GM23338 (cell line): ENCODE measurements around the gene JHY. TPM values are rescaled to one million over a fixed set of nuclear protein-coding genes. Genes with fewer than 3 reads are reported as not detected.

ENCODE experiments used
- ATAC-seq: fragments of 200-7000 bp; cut with Tn5 transposase; 3 replicates; pipeline ENCODE4 v1.9.1; 2020
- DNase-seq: peaks from one replicate; pipeline ENCODE4 v3.0.0-alpha.2; 2015; ENCODE audit warnings: low spot score
- H2AFZ ChIP-seq: fragments of 200-600 bp; sonication (generic); 2 replicates; pipeline ENCODE4 v1.8.0; 2016; ENCODE audit warnings: antibody characterized with exemption, mild to moderate bottlenecking, moderate library complexity
- H3F3A ChIP-seq: fragments of 200-600 bp; sonication (generic); replicated peaks from 2 replicates; pipeline ENCODE4 v1.8.0; 2017; ENCODE audit warnings: antibody characterized with exemption, mixed run types, low read depth
- H3K27ac ChIP-seq: fragments of 200-600 bp; sonication (generic); 2 replicates; pipeline ENCODE4 v1.6.1; 2016; ENCODE audit warnings: low read depth
- H3K27me3 ChIP-seq: fragments of 200-600 bp; sonication (generic); 2 replicates; pipeline ENCODE4 v1.8.0; 2016; ENCODE audit warnings: mild to moderate bottlenecking, mixed run types, moderate library complexity; ENCODE audit not compliant: insufficient read depth
- H3K36me3 ChIP-seq: fragments of 200-600 bp; sonication (generic); 2 replicates; pipeline ENCODE4 v1.8.0; 2016; ENCODE audit warnings: mild to moderate bottlenecking; ENCODE audit not compliant: insufficient read depth
- H3K4me1 ChIP-seq: fragments of 200-600 bp; sonication (generic); 2 replicates; pipeline ENCODE4 v1.8.0; 2016; ENCODE audit warnings: mild to moderate bottlenecking, moderate library complexity; ENCODE audit not compliant: insufficient read depth
- H3K4me2 ChIP-seq: fragments of 200-600 bp; sonication (generic); 2 replicates; pipeline ENCODE4 v1.7.1; 2017; ENCODE audit warnings: mixed run types
- H3K4me3 ChIP-seq: fragments of 200-600 bp; sonication (generic); 2 replicates; pipeline ENCODE4 v1.6.1; 2016; ENCODE audit warnings: mixed run types
- H3K79me2 ChIP-seq: fragments of 200-600 bp; sonication (generic); replicated peaks from 2 replicates; pipeline ENCODE4 v1.8.0; 2017; ENCODE audit warnings: mild to moderate bottlenecking; ENCODE audit not compliant: insufficient read depth
- H3K9me2 ChIP-seq: fragments of 200-600 bp; sonication (generic); 2 replicates; pipeline ENCODE4 v1.8.0; 2017; ENCODE audit not compliant: insufficient read depth
- H4K20me1 ChIP-seq: fragments of 200-600 bp; sonication (generic); replicated peaks from 2 replicates; pipeline ENCODE4 v1.8.0; 2017; ENCODE audit warnings: mild to moderate bottlenecking; ENCODE audit not compliant: insufficient read depth
- H3K27ac Mint-ChIP-seq: 2 replicates; pipeline ENCODE4 v1.8.0; 2020; ENCODE audit warnings: inconsistent platforms, mild to moderate bottlenecking, moderate library complexity, mixed read lengths
- H3K27me3 Mint-ChIP-seq: 3 replicates; pipeline ENCODE4 v1.8.0; 2022; ENCODE audit warnings: low read depth, mild to moderate bottlenecking, moderate library complexity, mixed read lengths, inconsistent platforms; ENCODE audit not compliant: insufficient read depth, poor library complexity
- H3K36me3 Mint-ChIP-seq: 3 replicates; pipeline ENCODE4 v1.8.0; 2021; ENCODE audit warnings: low read depth, mild to moderate bottlenecking, inconsistent platforms, moderate library complexity, mixed read lengths
- H3K4me1 Mint-ChIP-seq: 3 replicates; pipeline ENCODE4 v1.8.0; 2020; ENCODE audit warnings: mild to moderate bottlenecking, inconsistent platforms, mixed read lengths
- H3K4me3 Mint-ChIP-seq: 3 replicates; pipeline ENCODE4 v1.8.0; 2021; ENCODE audit warnings: moderate library complexity, mild to moderate bottlenecking, inconsistent platforms, mixed read lengths
- H3K9me3 Mint-ChIP-seq: 3 replicates; pipeline ENCODE4 v1.8.0; 2020; ENCODE audit warnings: moderate library complexity, mild to moderate bottlenecking, inconsistent platforms, mixed read lengths
- CREB1 ChIP-seq: fragments of 250-450 bp; sonication (Bioruptor Pico); IDR thresholded peaks from 2 replicates; pipeline ENCODE4 v1.5.0; 2020; ENCODE audit warnings: low read depth, mild to moderate bottlenecking, moderate library complexity
- CTCF ChIP-seq, 2 experiments: fragments of 200-600 bp in 1 of 2; sonication (generic) in 1 of 2; conservative IDR thresholded peaks; 2 replicates each; pipeline versions ENCODE4 v1.5.1 to v1.6.1; 2016 to 2017; ENCODE audit warnings: antibody characterized with exemption in 2 of 2, low read depth in 2 of 2, mild to moderate bottlenecking in 2 of 2, moderate library complexity in 1 of 2
- ETS1 ChIP-seq: IDR thresholded peaks from 2 replicates; pipeline ENCODE4 v1.6.1; 2016; ENCODE audit warnings: antibody characterized with exemption
- EZH2 ChIP-seq: fragments of 200-600 bp; sonication (generic); IDR thresholded peaks from one replicate; pipeline ENCODE4 v1.8.0; 2017; ENCODE audit warnings: antibody characterized with exemption, mild to moderate bottlenecking, low read depth; ENCODE audit not compliant: unreplicated experiment
- EZH2phosphoT487 ChIP-seq: fragments of 200-600 bp; sonication (generic); IDR thresholded peaks from one replicate; pipeline ENCODE4 v1.8.1; 2018; ENCODE audit warnings: antibody characterized with exemption; ENCODE audit not compliant: unreplicated experiment
- JUNB ChIP-seq: IDR thresholded peaks from one replicate; pipeline ENCODE4 v1.6.1; 2016; ENCODE audit warnings: antibody characterized with exemption; ENCODE audit not compliant: unreplicated experiment
- NANOG ChIP-seq: IDR thresholded peaks from 2 replicates; pipeline ENCODE4 v1.6.1; 2016; ENCODE audit warnings: antibody characterized with exemption, borderline replicate concordance
- POLR2AphosphoS5 ChIP-seq: IDR thresholded peaks from 2 replicates; pipeline ENCODE4 v1.6.1; 2016; ENCODE audit warnings: antibody characterized with exemption, low read depth
- STAT1 ChIP-seq: IDR thresholded peaks from one replicate; pipeline ENCODE4 v1.6.1; 2016; ENCODE audit warnings: antibody characterized with exemption; ENCODE audit not compliant: unreplicated experiment
- ZNF114 ChIP-seq: fragments of 250-450 bp; sonication (Bioruptor Pico); IDR thresholded peaks from 2 replicates; pipeline ENCODE4 v1.5.0; 2020; ENCODE audit warnings: mild to moderate bottlenecking, moderate library complexity
- ZNF331 ChIP-seq: fragments of 250-450 bp; sonication (Bioruptor Pico); IDR thresholded peaks from 2 replicates; pipeline ENCODE4 v1.5.0; 2020; ENCODE audit warnings: low read depth, mild to moderate bottlenecking, moderate library complexity
- polyA plus RNA-seq: library from polyadenylated mRNA; unstranded; fragments of >200 nt; fragmentation: Nextera tagmentation; extraction: Ambion mirVana; gene quantifications from 2 replicates; pipeline ENCODE4 v1.2.1, GENCODE V29; 2016
- total RNA-seq: library from RNA; depleted of rRNA; stranded (reverse); fragments of >200 nt; shearing (Covaris generic); gene quantifications from 2 replicates; pipeline ENCODE4 v1.2.3, GENCODE V29; 2014

Gene JHY
- total and polyA plus RNA-seq, 2 experiments from 2014 or later = 0.94 to 0.97 TPM

DNA sequence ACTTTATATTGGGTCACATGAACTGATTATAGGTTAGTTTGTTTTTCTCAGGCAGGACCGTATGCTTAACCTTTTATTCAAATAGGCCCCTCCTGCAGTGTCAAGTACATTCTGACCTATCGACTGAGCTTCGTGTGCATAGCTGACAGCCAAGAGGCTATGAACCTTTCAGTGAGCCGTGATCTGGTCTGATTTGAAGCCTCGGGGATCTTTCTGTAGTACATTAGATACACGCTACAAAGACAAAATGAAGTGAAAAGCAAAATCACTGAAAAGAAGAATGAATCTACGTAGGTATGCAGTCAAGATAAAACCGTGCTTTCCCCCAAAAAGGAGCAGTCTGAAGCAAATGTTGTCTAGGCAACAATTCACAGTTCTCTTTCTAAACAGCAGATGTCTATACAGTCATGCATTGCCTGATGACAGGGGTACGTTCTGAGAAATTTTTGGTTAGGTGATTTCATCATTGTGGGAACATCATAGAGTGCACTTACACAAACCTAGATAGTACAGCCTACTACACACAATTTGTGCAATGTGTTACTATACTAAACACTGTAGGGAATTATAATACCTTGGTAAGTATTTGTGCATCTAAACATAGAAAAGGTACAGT is 18.1 kb downstream of the JHY start:
- ATAC-seq = no peak
- Histone ChIP-seq H3K79me2 (no peaks in the 10 kb centered on the region), H3K36me3 (no peaks in the 10 kb centered on the region), H3K4me3 (no peak overlapping the region), H3K4me2 (no peak overlapping the region), H3F3A (no peaks in the 10 kb centered on the region), H3K4me1 (no peaks in the 10 kb centered on the region), H3K9me2 (no peaks in the 10 kb centered on the region), H2AFZ (no peak overlapping the region), H3K27me3 (no peaks in the 10 kb centered on the region), H3K27ac (no peak overlapping the region), H4K20me1 (no peaks in the 10 kb centered on the region)
- no peaks in the 10 kb centered on the region for H3K9me3 Mint-ChIP-seq
- peaks cover 3% of the 10 kb centered on the region; the same call in 2 of the 3 replicates for H3K4me1 Mint-ChIP-seq
- no peak for DNase-seq
- H3K27me3 Mint-ChIP-seq = no peaks in the 10 kb centered on the region
- TF ChIP-seq ETS1 (no peak), POLR2AphosphoS5 (no peak), CREB1 (CRISPR knock-in tag) (no peak), ZNF331 (no peak), ZNF114 (CRISPR knock-in tag) (no peak), STAT1 (no peak), EZH2 (no peak), NANOG (no peak), EZH2phosphoT487 (no peak), CTCF (conservative IDR thresholded peaks at IDR 0.05; ENCODE audit: low read depth in 2 of 2) (no peak)
- no peak overlapping the region for H3K27ac Mint-ChIP-seq
- no peak overlapping the region for H3K4me3 Mint-ChIP-seq
- no peaks in the 10 kb centered on the region for H3K36me3 Mint-ChIP-seq

- no peaks in the 10 kb centered on the region for H3K9me3 Mint-ChIP-seq
- ATAC-seq = no peak
- Histone ChIP-seq H3F3A (no peaks in the 10 kb centered on the region), H4K20me1 (no peaks in the 10 kb centered on the region), H3K4me3 (no peak overlapping the region), H3K9me2 (no peaks in the 10 kb centered on the region), H3K27me3 (no peaks in the 10 kb centered on the region), H3K27ac (no peak overlapping the region), H2AFZ (no peak overlapping the region), H3K79me2 (no peaks in the 10 kb centered on the region), H3K36me3 (no peaks in the 10 kb centered on the region), H3K4me1 (no peaks in the 10 kb centered on the region), H3K4me2 (no peak overlapping the region)
- peaks cover 3% of the 10 kb centered on the region; the same call in 2 of the 3 replicates for H3K4me1 Mint-ChIP-seq
- DNase-seq = no peak
- H3K27me3 Mint-ChIP-seq = no peaks in the 10 kb centered on the region
- no peaks in the 10 kb centered on the region for H3K36me3 Mint-ChIP-seq
- H3K4me3 Mint-ChIP-seq = no peak overlapping the region
- TF ChIP-seq CREB1 (CRISPR knock-in tag) (no peak), ETS1 (no peak), JUNB (no peak), STAT1 (no peak), EZH2 (no peak), NANOG (no peak)
- H3K27ac Mint-ChIP-seq = no peak overlapping the region
Measured at GRCh38 chr11:122902951-122903350, 20.4 kb downstream of the JHY start.
